ENCODE results near the gene ANKRD60. TPM values are rescaled to one million over a fixed set of nuclear protein-coding genes. Genes with fewer than 3 reads are reported as not detected.
A peak's percentile ranks its signal among the peaks of the same experiment; 100 is the strongest.

The ANKRD60 gene
- total and polyA plus RNA-seq, 2 of the 4 experiments (the other 2 are of a cell fraction): not detected

DNA sequence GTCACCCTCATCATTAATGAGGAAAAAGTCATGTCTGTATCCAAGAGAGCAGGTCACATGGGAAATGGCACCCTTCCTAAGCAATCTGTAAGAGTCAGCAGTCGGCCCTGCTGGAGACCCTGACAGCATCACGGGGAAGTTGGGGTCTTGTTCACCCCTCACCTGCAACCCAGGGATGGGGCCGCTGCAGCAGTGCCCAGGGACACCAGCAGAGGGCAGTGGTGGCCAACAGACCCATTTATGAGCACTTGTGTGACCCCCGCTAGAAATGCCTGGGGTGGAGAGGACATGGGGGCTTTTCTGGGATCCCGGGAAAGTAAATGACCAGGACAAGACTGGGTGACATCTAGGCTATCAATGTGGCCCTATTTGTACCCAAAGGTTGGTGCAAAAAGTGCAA lies 35.9 kb downstream of the ANKRD60 start:
- BruUV-seq (replicated peaks): no TSS peak
- H3K4me1 ChIP-seq (ENCODE audit: control insufficient read depth, insufficient read depth, low read length): no peaks in the 10 kb centered on the region
- H4K20me1 ChIP-seq (ENCODE audit: insufficient read depth, low read length): no peaks in the 10 kb centered on the region
- no peak overlapping the region for H3K18ac ChIP-seq (ENCODE audit: low read depth, low read length)
- H2BK20ac ChIP-seq (ENCODE audit: low read depth, low read length): no peak overlapping the region
- H3K27me3 ChIP-seq (ENCODE audit: control insufficient read depth, insufficient read depth, low read length): peaks cover 9% of the 10 kb centered on the region
- WGBS, 2 experiments (ENCODE audit: extremely low coverage in 2 of 2, insufficient read length in 1 of 2): 40% methylated on average over 1 of the region's 5 CpGs; no CpG with 5 or more reads in 1 of the 2 experiments
- H4K8ac ChIP-seq (ENCODE audit: low read depth in 2 of 2, low read length in 2 of 2): no peak overlapping the region
- no peak overlapping the region for H3K27ac ChIP-seq (ENCODE audit: insufficient read depth, low read length)
- peaks cover 3% of the 10 kb centered on the region; the same call in 1 of the 2 replicates for H3K9me3 ChIP-seq (ENCODE audit: control insufficient read depth, insufficient read depth, low read length)
- H3K79me1 ChIP-seq (ENCODE audit: low read depth in 1 of 2, low read length in 2 of 2): no peaks in the 10 kb centered on the region
- intact Hi-C loops (cut with micrococcal nuclease) (no loop called here), in situ Hi-C loops (cut with MboI; ENCODE audit: low sequenced_read_pairs) (no loop called here), dilution Hi-C loops (cut with HindIII; ENCODE audit: low sequenced_read_pairs, unreplicated experiment) (no loop called here)
- H3K36me3 ChIP-seq (ENCODE audit: control insufficient read depth, insufficient read depth, low read length): no peaks in the 10 kb centered on the region
- no peak overlapping the region for H3K14ac ChIP-seq (replicated peaks; ENCODE audit: low read depth, low read length)
- H2AK9ac ChIP-seq (replicated peaks; ENCODE audit: low read depth, low read length, poor library complexity): no peak overlapping the region
- ATAC-seq (ENCODE audit: low read depth) (no peak), DNase-seq (no peak)
- no peak overlapping the region for H2BK5ac ChIP-seq (ENCODE audit: low read depth, low read length, poor library complexity, severe bottlenecking)
- H3K56ac ChIP-seq (ENCODE audit: extremely low read depth, insufficient read depth, low read length): no peak overlapping the region
- no peak overlapping the region for H2BK15ac ChIP-seq (ENCODE audit: low read depth, low read length)
- no peak overlapping the region for H2AK5ac ChIP-seq (ENCODE audit: low read depth, low read length)
- H3K4me2 ChIP-seq (ENCODE audit: low read depth, low read length): no peak overlapping the region
- H3K9ac ChIP-seq (ENCODE audit: low read depth, low read length): no peak overlapping the region
- peak overlapping the region; percentile 2 for H2AFZ ChIP-seq (replicated peaks; ENCODE audit: low read length, poor library complexity)
- no peak overlapping the region for H3K23ac ChIP-seq (ENCODE audit: low read depth, low read length)
- ChIA-PET POLR2A (ENCODE audit: unreplicated experiment) (no interaction called here), CTCF (interaction anchor here (0.6 to 1.3 kb wide), 3 partner anchors 13 to 370 kb away, joined by 3 to 6 read pairs (median 3); no protein-coding TSS in a partner anchor)
- TF ChIP-seq CHD1 (IDR thresholded peaks at IDR 0.05; ENCODE audit: low read depth, low read length): no peak
- TF ChIP-seq MAZ (IDR thresholded peaks at IDR 0.05; ENCODE audit: borderline replicate concordance, low read depth, low read length): no peak
- peak; percentile 54 for TF ChIP-seq RAD21 (IDR thresholded peaks at IDR 0.05; ENCODE audit: low read length)
- peak; percentile 43; the same call in 1 of the 2 replicates for TF ChIP-seq SMC3 (IDR thresholded peaks at IDR 0.05; ENCODE audit: low read depth, low read length)
- TF ChIP-seq, protein P1, sequence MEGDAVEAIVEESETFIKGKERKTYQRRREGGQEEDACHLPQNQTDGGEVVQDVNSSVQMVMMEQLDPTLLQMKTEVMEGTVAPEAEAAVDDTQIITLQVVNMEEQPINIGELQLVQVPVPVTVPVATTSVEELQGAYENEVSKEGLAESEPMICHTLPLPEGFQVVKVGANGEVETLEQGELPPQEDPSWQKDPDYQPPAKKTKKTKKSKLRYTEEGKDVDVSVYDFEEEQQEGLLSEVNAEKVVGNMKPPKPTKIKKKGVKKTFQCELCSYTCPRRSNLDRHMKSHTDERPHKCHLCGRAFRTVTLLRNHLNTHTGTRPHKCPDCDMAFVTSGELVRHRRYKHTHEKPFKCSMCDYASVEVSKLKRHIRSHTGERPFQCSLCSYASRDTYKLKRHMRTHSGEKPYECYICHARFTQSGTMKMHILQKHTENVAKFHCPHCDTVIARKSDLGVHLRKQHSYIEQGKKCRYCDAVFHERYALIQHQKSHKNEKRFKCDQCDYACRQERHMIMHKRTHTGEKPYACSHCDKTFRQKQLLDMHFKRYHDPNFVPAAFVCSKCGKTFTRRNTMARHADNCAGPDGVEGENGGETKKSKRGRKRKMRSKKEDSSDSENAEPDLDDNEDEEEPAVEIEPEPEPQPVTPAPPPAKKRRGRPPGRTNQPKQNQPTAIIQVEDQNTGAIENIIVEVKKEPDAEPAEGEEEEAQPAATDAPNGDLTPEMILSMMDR (conservative IDR thresholded peaks at IDR 0.05; ENCODE audit: low read depth, low read length): peak; percentile 52
- H3K4ac ChIP-seq (ENCODE audit: low read depth, low read length): no peak overlapping the region
- H3K4me3 ChIP-seq (ENCODE audit: insufficient read depth, low read depth, low read length): no peak overlapping the region
- H3K9me1 ChIP-seq (ENCODE audit: insufficient read depth, low read length): no peaks in the 10 kb centered on the region
- H2BK120ac ChIP-seq (ENCODE audit: low read depth, low read length): no peak overlapping the region
- H4K5ac ChIP-seq (ENCODE audit: low read depth, low read length): no peak overlapping the region
- no peak overlapping the region for H4K91ac ChIP-seq (ENCODE audit: insufficient read depth, low read depth, low read length)

All from IMR-90 (cell line).